CD8-positive, alpha-beta memory T cell (primary cell): ENCODE results near the gene HERC2. TPM values are rescaled to one million over a fixed set of nuclear protein-coding genes. Genes with fewer than 3 reads are reported as not detected.

ENCODE experiments used
- CTCF ChIA-PET: fragments of 350-600 bp; sonication (Branson Sonifier 250); formaldehyde crosslinking; loops from one replicate; lab custom pipeline; 2021; ENCODE audit warnings: antibody characterized with exemption; lab: Charles Lee
- POLR2A ChIA-PET: fragments of 350-600 bp; sonication (Branson Sonifier 250); formaldehyde crosslinking; loops from one replicate; lab custom pipeline; 2021; ENCODE audit warnings: antibody characterized with exemption; lab: Charles Lee
- DNase-seq, 5 donors: peaks; one replicate each; pipeline versions ENCODE4 v3.0.0 to v3.0.0-alpha.2; 2020 to 2022; ENCODE audit warnings: mixed read lengths in 1 of 5
- H3K27ac ChIP-seq: one replicate; pipeline ENCODE4 v1.7.0; 2013; ENCODE audit warnings: low read depth, mild to moderate bottlenecking, low read length, moderate library complexity
- H3K27me3 ChIP-seq: 2 replicates; pipeline ENCODE4 v1.7.0; 2013; ENCODE audit warnings: low read length, mild to moderate bottlenecking; ENCODE audit not compliant: insufficient read depth, poor library complexity, severe bottlenecking
- H3K36me3 ChIP-seq: 2 replicates; pipeline ENCODE4 v1.7.0; 2013; ENCODE audit warnings: mild to moderate bottlenecking, low read length, moderate library complexity; ENCODE audit not compliant: insufficient read depth
- H3K4me1 ChIP-seq: 2 replicates; pipeline ENCODE4 v1.7.0; 2013; ENCODE audit warnings: mild to moderate bottlenecking, low read length, moderate library complexity; ENCODE audit not compliant: insufficient read depth
- H3K4me3 ChIP-seq: 2 replicates; pipeline ENCODE4 v1.7.0; 2013; ENCODE audit warnings: mild to moderate bottlenecking, low read length
- H3K9me3 ChIP-seq: 2 replicates; pipeline ENCODE4 v1.7.0; 2013; ENCODE audit warnings: mild to moderate bottlenecking, low read length
- H3K27ac Mint-ChIP-seq, 8 donors: one replicate each; pipeline ENCODE4 v1.8.0; 2020 to 2021; ENCODE audit warnings: mixed read lengths in 8 of 8, mild to moderate bottlenecking in 6 of 8, inconsistent platforms in 3 of 8, moderate library complexity in 3 of 8
- H3K27me3 Mint-ChIP-seq, 2 donors: one replicate each; pipeline ENCODE4 v1.8.0; 2020 to 2021; ENCODE audit warnings: mixed read lengths in 2 of 2, mild to moderate bottlenecking in 1 of 2, moderate library complexity in 1 of 2
- H3K36me3 Mint-ChIP-seq, 3 donors: one replicate each; pipeline ENCODE4 v1.8.0; 2020 to 2021; ENCODE audit warnings: mixed read lengths in 3 of 3, inconsistent platforms in 1 of 3, mild to moderate bottlenecking in 1 of 3
- H3K4me1 Mint-ChIP-seq, 3 donors: one replicate each; pipeline ENCODE4 v1.8.0; 2020 to 2021; ENCODE audit warnings: mixed read lengths in 3 of 3, inconsistent platforms in 1 of 3, mild to moderate bottlenecking in 1 of 3
- H3K4me3 Mint-ChIP-seq, 7 donors: one replicate each; pipeline ENCODE4 v1.8.0; 2020 to 2021; ENCODE audit warnings: mixed read lengths in 7 of 7, mild to moderate bottlenecking in 6 of 7, moderate library complexity in 4 of 7, inconsistent platforms in 2 of 7
- H3K9me3 Mint-ChIP-seq, 5 donors: one replicate each; pipeline ENCODE4 v1.8.0; 2020 to 2022; ENCODE audit warnings: mixed read lengths in 5 of 5, mild to moderate bottlenecking in 3 of 5, moderate library complexity in 2 of 5, inconsistent platforms in 1 of 5
- polyA plus RNA-seq: library from polyadenylated mRNA; unstranded; fragments of 300-500 nt; fragmentation: Illumina TruSeq; gene quantifications from one replicate; pipeline ENCODE4 v1.2.3, GENCODE V29; 2021
- total RNA-seq, 2 experiments: library from RNA; stranded (reverse); gene quantifications; one replicate each; pipeline ENCODE4 v1.2.3, GENCODE V29; 2021

Gene HERC2
- total and polyA plus RNA-seq, 3 experiments from 2014 or later = 10.1 to 37.3 (median 31.0) TPM

DNA sequence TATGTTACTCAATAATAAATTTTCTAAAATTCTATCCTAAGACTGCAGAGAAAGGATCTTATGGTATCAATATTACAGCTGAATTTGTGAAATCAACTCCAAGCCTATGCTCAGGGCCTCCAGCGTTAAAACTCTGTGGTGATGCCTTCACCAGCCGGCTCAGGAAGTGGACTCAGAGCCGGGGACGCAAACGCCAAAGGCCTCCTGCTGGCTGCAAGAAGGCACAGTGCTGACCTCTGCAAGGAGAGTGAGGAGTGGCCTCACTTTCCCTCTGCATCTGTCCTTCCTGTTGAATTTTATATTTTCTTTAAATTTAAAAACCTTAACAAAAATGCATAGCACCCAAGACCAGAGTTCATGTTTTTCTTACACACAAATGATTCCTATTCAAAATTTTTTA, 48.5 kb downstream of the HERC2 start:
- no peak overlapping the region for H3K4me3 ChIP-seq
- no peak overlapping the region for H3K4me3 Mint-ChIP-seq
- H3K9me3 ChIP-seq = no peaks in the 10 kb centered on the region
- H3K36me3 ChIP-seq = peaks cover 2% of the 10 kb centered on the region
- no peaks in the 10 kb centered on the region for H3K4me1 ChIP-seq
- no peak overlapping the region for H3K27ac ChIP-seq
- no peaks in the 10 kb centered on the region for H3K27me3 ChIP-seq
- H3K27ac Mint-ChIP-seq = no peak overlapping the region
- peaks cover 17 to 74% (median 20%) of the 10 kb centered on the region in 3 donors for H3K36me3 Mint-ChIP-seq
- H3K4me1 Mint-ChIP-seq = no peaks in the 10 kb centered on the region
- ChIA-PET CTCF (no interaction called here), POLR2A (no interaction called here)
- H3K9me3 Mint-ChIP-seq = no peaks in the 10 kb centered on the region
- DNase-seq = no peak
- no peaks in the 10 kb centered on the region for H3K27me3 Mint-ChIP-seq

DNA sequence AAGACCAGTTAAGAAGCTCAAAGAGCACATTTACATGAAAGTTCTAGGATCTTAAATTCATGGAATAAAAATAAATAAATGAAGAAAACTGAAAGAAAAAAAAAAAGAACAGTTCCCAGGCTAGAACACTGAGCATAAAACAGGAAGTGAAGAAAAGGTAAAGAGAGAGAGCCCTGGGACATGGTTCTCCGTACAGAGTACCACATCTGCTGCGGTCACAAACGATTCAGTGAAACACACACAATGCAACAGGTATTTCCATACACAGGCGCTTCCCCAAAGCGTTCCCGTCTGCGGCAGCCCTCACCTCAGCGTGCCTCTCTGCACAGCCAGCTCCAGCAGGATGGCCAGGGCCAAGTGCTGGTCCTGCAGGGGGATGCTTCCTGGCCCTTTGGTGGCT, 49.4 kb downstream of the HERC2 start:
- no peaks in the 10 kb centered on the region for H3K27me3 Mint-ChIP-seq
- Histone ChIP-seq H3K9me3 (no peaks in the 10 kb centered on the region), H3K36me3 (peaks cover 11% of the 10 kb centered on the region), H3K27ac (no peak overlapping the region), H3K4me3 (no peak overlapping the region), H3K27me3 (no peaks in the 10 kb centered on the region), H3K4me1 (no peaks in the 10 kb centered on the region)
- peak overlapping the region in 1 of 8 donors; percentile 28 for H3K27ac Mint-ChIP-seq
- DNase-seq = no peak
- ChIA-PET CTCF (no interaction called here), POLR2A (no interaction called here)
- H3K9me3 Mint-ChIP-seq = no peaks in the 10 kb centered on the region
- H3K4me3 Mint-ChIP-seq = no peak overlapping the region
- H3K36me3 Mint-ChIP-seq = peaks cover 25 to 78% (median 27%) of the 10 kb centered on the region in 3 donors
- no peaks in the 10 kb centered on the region for H3K4me1 Mint-ChIP-seq

DNA sequence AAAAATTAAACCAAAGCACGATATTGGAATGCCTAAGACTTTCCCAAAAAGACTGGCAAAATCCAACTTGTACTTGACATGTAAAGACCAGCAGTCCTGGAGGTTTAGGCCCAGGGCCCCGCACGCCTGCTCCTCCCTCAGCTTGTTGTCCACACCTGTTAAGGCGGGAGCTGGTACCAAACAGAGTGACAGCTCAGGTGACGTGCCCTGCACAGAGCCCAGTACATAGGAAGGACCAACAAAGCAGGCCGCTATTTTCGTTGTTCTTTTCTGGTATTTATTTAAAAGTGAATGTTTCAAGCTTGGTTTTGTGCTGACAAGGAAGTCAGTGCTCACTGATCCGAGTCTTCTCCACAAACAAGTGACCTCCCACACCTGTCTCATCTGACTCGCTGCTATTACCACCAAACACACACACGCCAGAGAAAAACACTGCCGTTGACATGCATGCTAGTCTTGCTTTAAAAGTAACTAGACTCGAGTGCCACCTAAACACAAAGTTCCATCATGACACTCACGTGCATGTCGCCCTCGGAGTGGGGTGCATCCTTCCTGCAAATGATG, 50.2 kb downstream of the HERC2 start:
- H3K36me3 Mint-ChIP-seq = peaks cover 30 to 80% (median 33%) of the 10 kb centered on the region in 3 donors
- H3K4me1 Mint-ChIP-seq = no peaks in the 10 kb centered on the region
- ChIA-PET POLR2A (no interaction called here), CTCF (interaction anchor here (2.0 kb wide), 1 partner anchor 11 kb away, joined by 5 read pairs; no protein-coding TSS in a partner anchor)
- DNase-seq = no peak
- H3K9me3 Mint-ChIP-seq = no peaks in the 10 kb centered on the region
- no peak overlapping the region for H3K27ac ChIP-seq
- H3K27ac Mint-ChIP-seq = no peak overlapping the region
- no peak overlapping the region for H3K4me3 ChIP-seq
- H3K27me3 ChIP-seq = no peaks in the 10 kb centered on the region
- peaks cover 13% of the 10 kb centered on the region for H3K36me3 ChIP-seq
- H3K27me3 Mint-ChIP-seq = no peaks in the 10 kb centered on the region
- no peak overlapping the region for H3K4me3 Mint-ChIP-seq
- no peaks in the 10 kb centered on the region for H3K4me1 ChIP-seq
- no peaks in the 10 kb centered on the region for H3K9me3 ChIP-seq

DNA sequence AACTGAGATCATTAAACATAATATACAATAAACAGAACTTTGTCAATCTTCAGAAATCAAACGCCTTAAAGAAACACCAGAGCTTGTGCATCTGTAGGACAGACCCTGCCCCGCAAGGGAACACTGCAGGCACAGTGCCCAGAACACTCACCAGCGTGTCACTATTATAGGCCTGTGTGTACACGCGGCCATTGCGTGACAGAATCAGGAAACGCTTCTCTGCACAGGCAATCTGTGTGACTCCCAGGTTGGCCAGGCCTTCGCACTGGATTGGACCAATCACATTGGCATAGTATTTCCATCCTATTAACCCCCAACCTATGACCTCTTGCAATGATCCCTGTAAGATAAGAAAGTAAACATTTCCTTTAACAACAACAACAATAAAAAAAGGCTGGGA, 52.9 kb downstream of the HERC2 start:
- H3K27ac ChIP-seq = no peak overlapping the region
- H3K4me1 Mint-ChIP-seq = no peaks in the 10 kb centered on the region
- peaks cover 23% of the 10 kb centered on the region for H3K36me3 ChIP-seq
- CTCF ChIA-PET = no interaction called here
- POLR2A ChIA-PET = no interaction called here
- no peaks in the 10 kb centered on the region for H3K27me3 ChIP-seq
- no peak overlapping the region for H3K27ac Mint-ChIP-seq
- H3K36me3 Mint-ChIP-seq = peaks cover 35 to 91% (median 37%) of the 10 kb centered on the region in 3 donors
- no peak overlapping the region for H3K4me3 ChIP-seq
- H3K27me3 Mint-ChIP-seq = no peaks in the 10 kb centered on the region
- H3K9me3 ChIP-seq = no peaks in the 10 kb centered on the region
- no peaks in the 10 kb centered on the region for H3K4me1 ChIP-seq
- no peak overlapping the region for H3K4me3 Mint-ChIP-seq
- no peak for DNase-seq
- H3K9me3 Mint-ChIP-seq = no peaks in the 10 kb centered on the region

DNA sequence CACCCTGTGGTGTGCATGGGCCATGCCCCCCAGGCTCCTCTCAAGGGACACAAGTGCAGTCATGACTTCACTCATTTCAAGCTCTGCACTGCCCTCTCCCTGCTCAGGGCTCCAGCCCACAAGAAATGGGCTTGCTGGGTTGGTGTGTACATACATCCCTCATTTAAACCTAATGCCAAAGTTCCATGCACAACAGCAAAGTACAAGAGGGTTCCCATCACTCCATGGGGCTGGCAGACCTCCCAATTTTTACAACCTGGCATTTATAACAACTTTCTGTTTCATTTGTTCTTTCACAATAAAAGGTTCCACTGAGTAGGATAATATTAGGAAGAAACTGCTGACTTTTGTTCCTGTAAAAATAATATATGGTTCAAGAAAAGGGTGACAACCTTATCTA, 54.3 kb downstream of the HERC2 start:
- no peak for DNase-seq
- peaks cover 32 to 87% (median 41%) of the 10 kb centered on the region in 3 donors for H3K36me3 Mint-ChIP-seq
- Histone ChIP-seq H3K36me3 (peaks cover 29% of the 10 kb centered on the region), H3K9me3 (no peaks in the 10 kb centered on the region), H3K4me1 (no peaks in the 10 kb centered on the region), H3K4me3 (no peak overlapping the region), H3K27ac (no peak overlapping the region), H3K27me3 (no peaks in the 10 kb centered on the region)
- no peaks in the 10 kb centered on the region for H3K27me3 Mint-ChIP-seq
- H3K4me1 Mint-ChIP-seq = peaks cover 0 to 3% (median 0%) of the 10 kb centered on the region in 3 donors
- H3K27ac Mint-ChIP-seq = no peak overlapping the region
- CTCF ChIA-PET = no interaction called here
- H3K9me3 Mint-ChIP-seq = no peaks in the 10 kb centered on the region
- POLR2A ChIA-PET = no interaction called here
- no peak overlapping the region for H3K4me3 Mint-ChIP-seq

DNA sequence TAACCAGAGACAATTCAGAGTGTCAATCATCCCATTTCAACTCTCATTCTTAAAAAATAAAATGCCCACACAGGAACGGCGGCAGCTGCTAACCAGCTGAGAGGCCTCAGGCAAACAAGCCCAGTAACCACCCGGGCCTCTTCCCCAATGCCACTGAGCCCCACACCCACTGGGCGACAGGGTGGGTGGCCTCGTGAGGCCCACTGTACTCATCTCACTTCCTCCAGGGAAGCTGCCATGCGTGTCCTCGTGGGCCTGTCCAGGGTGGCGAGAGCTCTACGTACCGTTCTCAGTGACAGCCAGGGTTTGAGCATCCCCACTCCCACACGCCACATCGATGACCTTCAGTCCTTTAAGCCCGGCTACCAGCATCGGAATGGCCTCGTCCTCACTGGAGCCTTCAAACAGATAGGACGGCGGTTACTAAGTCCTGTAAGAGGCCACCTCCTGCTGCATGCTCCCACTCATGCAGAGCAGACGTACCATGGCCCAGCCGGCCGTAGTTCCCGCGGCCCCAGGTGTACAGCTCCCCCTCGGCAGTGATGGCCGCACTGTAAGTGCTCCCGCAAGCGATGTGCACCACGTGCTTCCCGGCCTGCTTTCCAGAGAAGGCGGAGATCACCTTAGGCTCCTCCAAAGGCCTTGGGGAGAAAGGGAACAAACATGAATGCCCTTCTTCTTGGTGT, 56.5 kb downstream of the HERC2 start:
- H3K9me3 ChIP-seq = no peaks in the 10 kb centered on the region
- no peak for DNase-seq
- CTCF ChIA-PET = no interaction called here
- no peak overlapping the region for H3K27ac ChIP-seq
- H3K9me3 Mint-ChIP-seq = no peaks in the 10 kb centered on the region
- H3K4me3 ChIP-seq = no peak overlapping the region
- POLR2A ChIA-PET = no interaction called here
- H3K36me3 ChIP-seq = peaks cover 34% of the 10 kb centered on the region
- H3K4me1 ChIP-seq = no peaks in the 10 kb centered on the region
- H3K27ac Mint-ChIP-seq = no peak overlapping the region
- peaks cover 29 to 80% (median 51%) of the 10 kb centered on the region in 3 donors for H3K36me3 Mint-ChIP-seq
- H3K4me1 Mint-ChIP-seq = peaks cover 4 to 15% (median 10%) of the 10 kb centered on the region in 3 donors
- H3K27me3 ChIP-seq = no peaks in the 10 kb centered on the region
- H3K4me3 Mint-ChIP-seq = no peak overlapping the region
- H3K27me3 Mint-ChIP-seq = no peaks in the 10 kb centered on the region

DNA sequence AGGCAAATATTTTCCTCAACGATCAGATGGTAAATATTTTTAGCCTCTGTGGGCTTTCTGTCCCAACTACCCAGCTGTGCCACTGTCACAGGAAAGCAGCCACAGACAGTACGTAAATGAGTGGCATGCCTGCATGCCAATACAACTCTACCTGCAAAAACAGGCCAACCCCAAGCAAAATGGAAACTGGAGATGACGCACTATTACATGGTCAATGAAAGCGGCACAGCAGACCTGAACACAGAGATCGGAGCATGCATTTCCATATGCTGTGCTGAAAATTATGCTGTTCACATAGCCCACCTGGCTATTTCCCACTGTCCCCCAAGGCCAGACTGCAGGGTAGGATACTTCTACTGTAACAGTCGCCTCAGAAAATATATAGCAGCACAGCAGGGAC, 57.8 kb downstream of the HERC2 start:
- peaks cover 24 to 78% (median 53%) of the 10 kb centered on the region in 3 donors for H3K36me3 Mint-ChIP-seq
- H3K27me3 Mint-ChIP-seq = no peaks in the 10 kb centered on the region
- no peaks in the 10 kb centered on the region for H3K9me3 Mint-ChIP-seq
- Histone ChIP-seq H3K36me3 (peaks cover 34% of the 10 kb centered on the region), H3K27me3 (no peaks in the 10 kb centered on the region), H3K4me3 (no peak overlapping the region), H3K9me3 (no peaks in the 10 kb centered on the region), H3K27ac (no peak overlapping the region), H3K4me1 (no peaks in the 10 kb centered on the region)
- CTCF ChIA-PET = no interaction called here
- no peak overlapping the region for H3K4me3 Mint-ChIP-seq
- peak overlapping the region in 2 of 8 donors; percentile 30 to 43 for H3K27ac Mint-ChIP-seq
- POLR2A ChIA-PET = no interaction called here
- DNase-seq = no peak
- H3K4me1 Mint-ChIP-seq = peaks cover 7 to 20% (median 14%) of the 10 kb centered on the region in 3 donors

DNA sequence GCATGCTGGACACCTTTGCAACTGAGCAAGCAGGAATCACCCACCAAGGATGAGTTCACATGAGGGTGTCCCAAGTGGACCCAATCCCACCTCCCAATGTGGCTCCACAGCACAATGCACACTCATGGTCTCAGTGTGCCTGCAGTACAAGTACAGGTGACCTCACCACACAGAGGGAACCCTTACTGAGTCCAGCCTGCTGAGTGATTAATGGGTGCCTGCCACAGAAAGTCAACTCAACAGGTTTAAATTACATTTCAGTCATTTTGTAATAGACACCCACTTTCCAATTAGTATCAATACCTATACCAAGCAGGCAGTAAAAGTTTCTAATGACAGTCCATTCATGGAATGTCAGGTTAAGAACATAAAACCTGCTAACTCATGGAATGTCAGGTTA, 59.5 kb downstream of the HERC2 start:
- H3K27ac ChIP-seq = no peak overlapping the region
- H3K4me1 ChIP-seq = no peaks in the 10 kb centered on the region
- peak overlapping the region in 1 of 8 donors; percentile 77 for H3K27ac Mint-ChIP-seq
- peaks cover 11 to 69% (median 39%) of the 10 kb centered on the region in 3 donors for H3K36me3 Mint-ChIP-seq
- no peaks in the 10 kb centered on the region for H3K27me3 Mint-ChIP-seq
- DNase-seq = no peak
- H3K4me1 Mint-ChIP-seq = peaks cover 7 to 20% (median 14%) of the 10 kb centered on the region in 3 donors
- no peaks in the 10 kb centered on the region for H3K9me3 Mint-ChIP-seq
- H3K4me3 Mint-ChIP-seq = no peak overlapping the region
- H3K9me3 ChIP-seq = no peaks in the 10 kb centered on the region
- peaks cover 22% of the 10 kb centered on the region for H3K36me3 ChIP-seq
- H3K27me3 ChIP-seq = no peaks in the 10 kb centered on the region
- ChIA-PET CTCF (no interaction called here), POLR2A (no interaction called here)
- no peak overlapping the region for H3K4me3 ChIP-seq
